Measurements from ENCODE around the gene RET. TPM values are rescaled to one million over a fixed set of nuclear protein-coding genes. Genes with fewer than 3 reads are reported as not detected.

RET gene
- total RNA-seq, 1 experiment from 2014 or later: not detected

DNA sequence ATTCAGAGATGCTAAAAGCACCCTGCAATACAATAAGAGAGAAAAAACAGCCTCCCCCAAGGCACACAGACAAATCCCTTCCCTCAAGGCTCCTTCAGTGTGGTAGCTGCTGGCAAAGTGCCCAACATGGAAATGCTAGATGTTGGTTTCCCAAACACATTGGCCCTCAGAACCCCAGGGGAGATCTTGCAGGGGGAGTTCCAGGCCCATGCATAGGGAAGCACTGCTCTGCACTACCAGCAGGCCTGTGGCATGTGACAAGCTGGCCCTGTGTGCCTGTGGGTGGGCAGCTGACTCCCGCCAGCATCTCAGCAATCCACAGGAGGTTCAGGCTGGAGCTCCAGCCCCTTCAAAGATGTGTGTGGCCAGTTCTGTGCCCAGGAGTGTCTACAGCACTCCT, 44.6 kb downstream of the RET start:
- in situ Hi-C loops (cut with HindIII; ENCODE audit: low pct_unique_long_range_greater_than_20kb, low sequenced_read_pairs): no loop called here

GRCh38 chr10:43122096-43122495, 45.2 kb downstream of the RET start:
- in situ Hi-C loops (cut with HindIII; ENCODE audit: low pct_unique_long_range_greater_than_20kb, low sequenced_read_pairs): no loop called here
- no peak for DNase-seq (ENCODE audit: low read depth, low spot score)

More for the DNA sequence above, 44.6 kb downstream of the RET start:
- no peak for DNase-seq (ENCODE audit: low read depth, low spot score)

GRCh38 chr10:43122826-43123225, 46.0 kb downstream of the RET start:
- no peak for DNase-seq (ENCODE audit: low read depth, low spot score)
- in situ Hi-C loops (cut with HindIII; ENCODE audit: low pct_unique_long_range_greater_than_20kb, low sequenced_read_pairs): no loop called here

- DNase-seq (ENCODE audit: low read depth, low spot score): no peak
- in situ Hi-C loops (cut with HindIII; ENCODE audit: low pct_unique_long_range_greater_than_20kb, low sequenced_read_pairs): no loop called here
These were observed 46.7 kb downstream of the RET start for GRCh38 chr10:43123361-43124093.

DNA sequence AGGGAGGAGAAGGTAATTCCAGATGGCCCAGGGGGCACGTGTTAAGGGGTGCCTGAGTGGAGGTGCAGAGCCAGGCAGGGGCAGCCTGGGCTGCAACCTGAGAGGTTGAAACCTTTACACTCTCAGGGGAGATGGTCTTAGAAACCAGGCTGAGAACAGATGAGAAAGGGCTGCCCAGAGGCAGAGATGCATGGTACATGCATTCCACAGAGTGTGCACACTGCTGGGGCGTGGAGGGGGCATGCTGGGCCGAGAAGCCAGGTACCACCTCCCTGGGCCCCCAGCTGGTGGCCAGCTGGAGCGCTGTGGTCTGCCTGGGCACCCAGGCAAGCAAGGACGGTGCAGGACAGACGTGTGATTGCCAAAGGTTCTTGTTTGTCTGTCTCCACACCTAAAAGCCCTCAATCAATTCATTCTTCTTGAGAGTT, 47.2 kb downstream of the RET start:
- no peak for DNase-seq (ENCODE audit: low read depth, low spot score)
- in situ Hi-C loops (cut with HindIII; ENCODE audit: low pct_unique_long_range_greater_than_20kb, low sequenced_read_pairs): no loop called here

- no peak for DNase-seq (ENCODE audit: low read depth, low spot score)
- in situ Hi-C loops (cut with HindIII; ENCODE audit: low pct_unique_long_range_greater_than_20kb, low sequenced_read_pairs): no loop called here
These were observed 47.9 kb downstream of the RET start for GRCh38 chr10:43124574-43125273.

- DNase-seq (ENCODE audit: low read depth, low spot score): no peak
- in situ Hi-C loops (cut with HindIII; ENCODE audit: low pct_unique_long_range_greater_than_20kb, low sequenced_read_pairs): no loop called here
These were observed 48.5 kb downstream of the RET start for GRCh38 chr10:43125274-43125845.

DNA sequence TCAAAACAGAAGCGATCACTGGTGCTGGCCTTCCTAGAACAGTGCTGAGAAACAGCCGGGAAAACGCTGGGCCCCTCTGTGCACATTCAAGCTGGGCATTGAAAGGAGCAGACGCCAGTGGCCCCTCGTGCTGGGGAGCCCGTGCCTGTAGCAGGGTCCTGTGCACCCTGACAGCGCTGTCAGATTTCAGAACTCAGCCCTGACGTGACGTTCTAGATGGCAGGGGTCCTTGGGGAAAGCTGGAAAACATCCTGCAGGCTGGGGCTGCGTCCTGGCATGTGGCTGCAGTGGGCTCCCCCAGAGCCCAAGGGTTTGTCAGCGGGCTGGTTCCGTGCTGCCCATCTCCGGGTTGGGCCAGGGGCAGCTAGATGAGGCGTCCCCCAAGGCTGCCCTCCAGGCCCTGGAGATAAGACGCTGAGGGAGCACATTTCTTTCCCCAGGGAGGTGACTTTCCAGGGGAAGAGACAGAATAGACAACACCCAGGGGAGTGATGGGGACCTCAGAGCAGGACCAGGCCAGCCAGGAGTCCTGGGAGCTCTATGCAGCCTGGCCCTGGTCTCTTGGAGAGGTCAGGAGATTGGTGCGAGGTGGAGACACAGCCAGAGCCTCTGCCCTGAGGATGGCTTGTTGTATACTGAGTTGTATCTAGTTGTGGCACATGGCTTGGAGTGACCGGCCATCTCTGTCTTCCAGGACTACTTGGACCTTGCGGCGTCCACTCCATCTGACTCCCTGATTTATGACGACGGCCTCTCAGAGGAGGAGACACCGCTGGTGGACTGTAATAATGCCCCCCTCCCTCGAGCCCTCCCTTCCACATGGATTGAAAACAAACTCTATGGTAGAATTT, 49.2 kb downstream of the RET start:
- in situ Hi-C loops (cut with HindIII; ENCODE audit: low pct_unique_long_range_greater_than_20kb, low sequenced_read_pairs): no loop called here
- no peak for DNase-seq (ENCODE audit: low read depth, low spot score)

DNA sequence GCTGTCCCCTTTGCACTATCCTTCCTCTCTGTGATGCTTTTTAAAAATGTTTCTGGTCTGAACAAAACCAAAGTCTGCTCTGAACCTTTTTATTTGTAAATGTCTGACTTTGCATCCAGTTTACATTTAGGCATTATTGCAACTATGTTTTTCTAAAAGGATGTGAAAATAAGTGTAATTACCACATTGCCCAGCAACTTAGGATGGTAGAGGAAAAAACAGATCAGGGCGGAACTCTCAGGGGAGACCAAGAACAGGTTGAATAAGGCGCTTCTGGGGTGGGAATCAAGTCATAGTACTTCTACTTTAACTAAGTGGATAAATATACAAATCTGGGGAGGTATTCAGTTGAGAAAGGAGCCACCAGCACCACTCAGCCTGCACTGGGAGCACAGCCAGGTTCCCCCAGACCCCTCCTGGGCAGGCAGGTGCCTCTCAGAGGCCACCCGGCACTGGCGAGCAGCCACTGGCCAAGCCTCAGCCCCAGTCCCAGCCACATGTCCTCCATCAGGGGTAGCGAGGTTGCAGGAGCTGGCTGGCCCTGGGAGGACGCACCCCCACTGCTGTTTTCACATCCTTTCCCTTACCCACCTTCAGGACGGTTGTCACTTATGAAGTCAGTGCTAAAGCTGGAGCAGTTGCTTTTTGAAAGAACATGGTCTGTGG, 50.0 kb downstream of the RET start:
- DNase-seq (ENCODE audit: low read depth, low spot score): no peak
- in situ Hi-C loops (cut with HindIII; ENCODE audit: low pct_unique_long_range_greater_than_20kb, low sequenced_read_pairs): no loop called here

DNA sequence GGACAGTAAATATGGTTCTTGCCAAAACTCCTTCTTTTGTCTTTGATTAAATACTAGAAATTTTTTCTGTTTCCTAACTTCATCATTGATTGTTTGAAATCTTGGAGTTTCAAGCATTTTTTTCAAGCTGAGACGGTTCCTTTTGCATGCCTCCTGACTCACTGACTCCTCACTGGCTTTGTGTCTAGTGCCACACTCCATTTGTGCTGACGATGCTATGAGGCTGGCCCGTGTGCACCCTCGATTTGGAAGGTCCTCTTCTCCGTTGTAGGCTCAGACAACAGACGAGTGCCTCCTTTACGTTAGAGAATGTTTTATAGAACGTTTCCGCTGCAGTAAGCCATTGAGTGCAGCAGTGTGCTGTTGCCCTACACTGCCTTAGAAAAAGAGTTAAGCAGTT, 50.6 kb downstream of the RET start:
- no peak for DNase-seq (ENCODE audit: low read depth, low spot score)
- in situ Hi-C loops (cut with HindIII; ENCODE audit: low pct_unique_long_range_greater_than_20kb, low sequenced_read_pairs): no loop called here

- DNase-seq (ENCODE audit: low read depth, low spot score): no peak
- in situ Hi-C loops (cut with HindIII; ENCODE audit: low pct_unique_long_range_greater_than_20kb, low sequenced_read_pairs): no loop called here
These were observed 51.5 kb downstream of the RET start for GRCh38 chr10:43128331-43128730.

GRCh38 chr10:43128958-43129706, 52.3 kb downstream of the RET start:
- in situ Hi-C loops (cut with HindIII; ENCODE audit: low pct_unique_long_range_greater_than_20kb, low sequenced_read_pairs): no loop called here
- peak; percentile 70 for DNase-seq (ENCODE audit: low read depth, low spot score)

DNA sequence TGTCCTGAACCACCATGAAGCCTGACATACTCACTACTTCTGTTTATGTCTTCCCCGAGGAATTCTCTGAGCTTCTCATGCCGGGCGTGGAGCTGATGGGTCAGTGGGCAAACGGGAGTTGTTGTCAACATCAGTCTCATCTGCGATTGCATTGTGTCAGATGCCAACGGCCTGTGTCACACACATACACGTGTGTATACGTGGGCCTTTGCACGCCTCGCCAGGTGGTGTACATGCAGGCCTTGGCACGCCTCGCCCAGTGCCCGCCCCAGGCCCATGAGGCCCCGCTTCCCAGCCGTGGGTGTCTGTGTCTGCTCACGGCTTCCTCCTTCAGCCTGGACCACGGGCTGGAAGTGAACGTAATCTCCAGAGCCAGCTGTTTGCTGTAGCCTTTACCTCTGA, 53.9 kb downstream of the RET start:
- in situ Hi-C loops (cut with HindIII; ENCODE audit: low pct_unique_long_range_greater_than_20kb, low sequenced_read_pairs): no loop called here
- no peak for DNase-seq (ENCODE audit: low read depth, low spot score)

DNA sequence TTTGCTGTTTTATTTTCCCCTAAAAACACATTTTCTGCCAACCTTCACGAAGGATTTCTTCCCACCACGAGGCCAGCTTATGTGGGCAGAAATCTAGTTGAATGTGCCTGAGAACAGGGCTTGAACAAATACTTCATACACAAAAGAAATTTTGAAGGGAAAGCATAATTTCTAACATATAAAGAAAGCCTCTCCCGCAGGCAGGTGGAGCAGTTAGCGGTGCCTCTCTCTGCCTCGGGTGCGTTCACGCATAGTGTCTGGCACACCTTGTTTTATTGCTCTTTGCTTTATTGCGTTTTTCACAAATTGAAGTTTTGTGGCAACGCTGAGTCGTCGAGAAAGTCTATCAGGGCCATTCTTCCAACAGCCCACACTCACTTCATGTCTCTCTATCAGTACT, 54.4 kb downstream of the RET start:
- DNase-seq (ENCODE audit: low read depth, low spot score): no peak
- in situ Hi-C loops (cut with HindIII; ENCODE audit: low pct_unique_long_range_greater_than_20kb, low sequenced_read_pairs): no loop called here

DNA sequence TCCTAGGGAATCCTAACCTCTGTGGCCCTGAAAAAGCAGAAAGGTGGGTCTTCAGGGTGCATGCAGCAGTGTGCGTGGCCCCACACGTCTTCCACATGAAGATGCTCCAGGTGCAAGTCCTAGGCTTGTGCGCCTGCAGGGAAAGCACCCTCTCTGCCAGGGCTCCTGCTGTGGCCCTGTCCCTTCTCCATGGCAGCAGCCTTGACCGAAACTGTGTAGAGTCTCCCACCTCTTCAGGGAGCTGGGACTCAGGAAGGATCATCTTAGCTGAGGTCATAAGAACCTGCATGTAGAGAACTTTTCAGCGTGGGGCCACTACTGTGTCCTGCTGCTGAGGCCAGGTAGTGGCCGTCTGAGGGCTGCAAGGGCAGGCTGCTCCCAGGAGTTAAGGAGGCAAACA, 55.0 kb downstream of the RET start:
- DNase-seq (ENCODE audit: low read depth, low spot score): no peak
- in situ Hi-C loops (cut with HindIII; ENCODE audit: low pct_unique_long_range_greater_than_20kb, low sequenced_read_pairs): no loop called here

DNA sequence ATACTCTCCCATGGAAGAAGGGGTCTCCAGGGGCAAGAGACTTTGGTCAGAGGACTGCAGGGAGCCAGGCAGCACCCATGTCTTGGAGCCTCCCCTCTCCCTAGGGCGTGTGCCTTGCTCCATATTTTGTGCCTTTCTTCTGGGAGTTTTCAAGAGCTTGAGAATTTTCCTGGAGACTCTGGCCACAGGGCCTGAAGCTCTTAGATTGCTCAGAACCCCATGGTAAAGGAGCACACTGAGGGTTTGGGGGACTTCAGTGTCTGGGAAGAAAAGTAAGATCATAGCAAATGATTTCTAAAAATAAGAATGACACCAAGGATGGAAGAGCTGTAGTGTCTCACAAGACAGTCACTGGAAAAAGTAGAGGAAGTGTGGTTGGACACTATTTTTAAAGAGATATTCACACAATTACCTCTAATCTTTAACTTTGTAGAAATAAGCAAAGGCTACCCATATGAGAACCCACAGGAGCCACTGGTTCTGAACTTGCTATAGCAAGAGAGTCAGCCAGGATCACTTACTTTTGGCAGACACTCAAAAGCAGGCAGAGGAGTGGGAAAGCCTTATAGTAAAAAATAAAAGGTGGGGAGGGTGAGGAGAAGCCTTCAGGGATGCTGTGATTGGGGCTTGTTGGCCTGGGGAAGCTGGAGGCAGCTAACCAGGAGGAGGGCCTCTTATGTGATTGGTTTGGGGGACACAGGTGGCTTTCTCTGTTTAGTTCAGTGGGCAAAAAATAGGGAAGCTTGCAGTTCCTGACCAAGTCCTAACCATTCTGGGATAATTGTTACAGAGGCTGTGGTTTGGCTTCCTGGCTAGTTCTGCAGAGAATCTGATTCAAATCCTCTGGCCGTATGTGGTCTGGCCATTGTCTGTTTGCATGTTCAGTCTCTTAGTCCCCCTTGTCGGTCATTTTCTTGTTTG, 56.3 kb downstream of the RET start:
- no peak for DNase-seq (ENCODE audit: low read depth, low spot score)
- in situ Hi-C loops (cut with HindIII; ENCODE audit: low pct_unique_long_range_greater_than_20kb, low sequenced_read_pairs): no loop called here

Measured in SK-MEL-5 (cell line).